Hippocampal formation (tissue), 2 donors: ENCODE results near the gene ANKRD10.
"Not testable (repeated sequence)": the region's sequence is repeated elsewhere in the genome, so short reads cannot be mapped to it uniquely, and the experiment has no call there.

Experiments used
- DNase-seq, 2 donors: peaks; one replicate each; lab custom pipeline; 2025; lab: John Stamatoyannopoulos, UW

ANKRD10 gene

DNA sequence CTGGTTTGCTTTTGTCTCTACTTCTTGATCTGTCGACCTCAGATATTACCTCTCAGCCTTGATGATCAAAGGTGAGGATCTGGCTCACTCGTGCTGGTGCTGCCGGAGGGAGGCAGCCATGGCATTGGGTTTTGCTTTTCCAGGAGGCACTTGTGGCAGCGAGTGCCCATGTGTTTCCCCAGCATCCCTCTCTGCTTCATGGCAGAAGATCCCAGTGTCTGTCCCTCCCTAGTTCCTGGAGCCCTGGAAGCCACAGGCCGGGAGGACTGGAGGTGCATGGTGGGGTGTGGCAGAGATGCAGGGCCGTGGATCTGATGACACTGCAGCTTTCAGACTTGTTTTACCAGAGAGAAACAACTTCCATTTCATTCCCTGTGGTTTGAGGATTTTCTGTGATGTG lies 47.5 kb downstream of the ANKRD10 start:
- no peak for DNase-seq

DNA sequence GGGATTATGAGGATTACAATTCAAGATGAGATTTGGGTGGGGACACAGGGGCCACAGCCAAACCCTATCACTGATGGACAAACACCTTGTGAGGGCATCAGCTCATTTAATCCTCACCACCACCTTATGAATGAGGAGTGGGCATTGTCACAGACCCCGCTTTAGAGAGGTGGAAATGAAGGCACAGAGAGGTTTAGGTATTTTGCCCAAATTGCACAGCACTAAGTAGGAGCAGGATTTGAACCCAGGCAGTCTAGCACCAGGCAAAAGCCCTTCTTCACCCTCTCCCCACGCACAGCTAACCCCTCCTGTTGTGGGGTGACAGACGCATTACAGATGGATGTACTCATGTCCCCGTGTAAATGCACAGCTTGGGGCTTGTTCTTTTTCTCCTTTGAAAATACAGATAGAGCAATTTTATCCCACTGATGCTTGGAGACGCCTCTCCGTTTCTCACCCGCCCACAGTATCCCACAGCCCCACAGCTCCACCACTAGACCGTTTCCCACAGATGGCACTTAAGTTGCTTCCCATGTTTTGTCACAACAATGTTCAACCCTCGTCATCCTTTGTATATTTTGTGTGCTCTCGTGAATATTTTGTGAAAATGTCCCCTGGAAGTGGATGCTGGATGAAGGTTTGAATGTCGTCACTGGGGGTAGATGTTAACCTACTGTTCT lies 48.2 kb downstream of the ANKRD10 start:
- DNase-seq, result no peak

DNA sequence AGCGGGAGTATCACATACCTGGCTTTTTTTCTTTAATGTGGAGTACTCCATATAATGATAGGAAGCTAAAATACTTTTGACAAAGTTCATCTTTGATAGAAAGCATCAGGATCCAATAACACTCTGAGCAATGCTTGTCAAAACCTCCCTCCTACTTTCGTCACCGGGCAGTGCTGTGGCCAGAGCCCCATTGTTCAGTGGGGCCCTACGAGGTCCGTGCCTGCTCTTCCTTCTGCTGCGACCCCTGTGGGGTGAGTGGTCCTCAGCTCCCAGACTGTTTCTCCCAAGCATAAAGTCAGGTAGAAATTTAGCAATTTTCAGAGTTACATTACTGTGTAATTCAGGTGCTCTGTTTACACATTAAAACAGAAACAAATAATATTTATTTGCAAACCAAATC lies 51.2 kb downstream of the ANKRD10 start:
- DNase-seq, result no peak

DNA sequence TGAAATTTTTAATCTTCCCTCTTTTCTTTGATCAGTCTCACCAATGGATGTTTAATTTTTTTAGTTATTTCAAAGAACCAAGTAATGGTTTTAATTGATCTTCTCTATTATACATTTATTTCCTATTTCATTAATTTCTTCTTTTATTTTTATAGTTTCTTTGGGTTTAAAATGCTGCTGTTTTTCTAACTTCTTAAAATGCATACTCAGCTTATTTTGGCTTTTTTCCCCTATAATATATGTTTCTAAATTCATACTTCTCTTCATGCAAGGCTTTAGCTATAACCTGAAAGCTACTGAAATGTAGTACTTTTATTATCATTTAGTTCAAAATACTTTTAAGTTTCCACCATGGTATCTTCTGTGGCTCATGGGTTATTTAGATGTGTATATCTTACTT lies 53.9 kb downstream of the ANKRD10 start:
- no peak for DNase-seq

DNA sequence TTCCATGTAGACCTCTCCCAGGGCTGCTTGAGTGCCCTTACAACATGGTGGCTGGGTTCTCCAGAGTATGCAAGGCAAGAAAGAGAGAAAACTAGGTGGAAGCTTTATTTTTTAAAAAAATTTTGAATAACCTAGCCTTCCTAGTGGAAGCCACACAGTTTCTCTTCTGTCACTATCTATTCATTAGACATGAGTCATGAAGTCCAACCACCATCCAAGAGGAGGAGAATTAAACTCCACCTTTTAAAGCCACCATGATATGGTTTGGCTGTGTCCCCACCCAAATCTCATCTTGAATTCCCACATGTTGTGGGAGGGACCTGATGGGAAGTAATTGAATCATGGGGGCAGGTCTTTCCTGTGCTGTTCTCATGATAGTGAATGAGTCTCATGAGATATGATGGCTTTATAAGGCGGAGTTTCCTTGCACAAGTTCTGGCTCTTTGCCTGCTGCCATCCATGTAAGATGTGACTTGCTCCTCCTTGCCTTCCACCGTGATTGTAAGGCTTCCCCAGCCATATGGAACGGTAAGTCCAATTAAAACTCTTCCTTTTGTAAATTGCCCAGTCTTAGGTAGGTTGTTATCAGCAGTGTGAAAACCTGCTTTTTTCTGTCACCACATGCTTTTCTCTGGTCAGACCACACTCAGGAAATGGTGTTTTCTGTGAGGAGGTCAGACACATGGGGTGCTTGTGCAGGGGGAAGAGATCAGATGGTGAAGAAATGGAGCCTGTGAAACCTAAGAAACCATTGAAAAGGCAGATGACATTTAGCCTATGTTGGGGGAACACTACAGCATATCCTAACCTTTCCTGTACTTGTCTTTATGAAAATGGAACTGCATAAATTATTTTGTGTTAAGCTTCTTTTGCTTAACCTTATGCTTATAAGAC lies 57.7 kb downstream of the ANKRD10 start:
- no peak for DNase-seq

DNA sequence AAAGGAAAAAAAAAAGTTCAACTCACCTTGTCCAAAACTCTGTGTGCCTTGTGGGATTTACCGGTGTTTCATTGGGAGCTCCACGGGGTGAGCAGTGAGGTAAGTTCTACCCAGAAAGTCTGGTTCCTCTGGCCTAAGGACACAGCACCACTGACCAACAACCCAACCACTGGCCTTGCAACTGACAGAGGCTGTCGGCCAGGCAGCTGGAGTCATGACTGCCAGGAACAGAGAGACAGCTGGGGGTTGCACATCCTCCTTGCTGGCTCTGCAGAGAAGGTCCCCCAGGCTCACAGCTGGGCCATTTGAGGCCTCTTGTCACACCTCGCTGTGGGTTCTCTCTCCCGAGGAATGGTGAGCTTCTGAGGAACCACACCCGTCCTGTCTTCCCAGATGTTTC lies 59.5 kb downstream of the ANKRD10 start:
- DNase-seq, result no peak

DNA sequence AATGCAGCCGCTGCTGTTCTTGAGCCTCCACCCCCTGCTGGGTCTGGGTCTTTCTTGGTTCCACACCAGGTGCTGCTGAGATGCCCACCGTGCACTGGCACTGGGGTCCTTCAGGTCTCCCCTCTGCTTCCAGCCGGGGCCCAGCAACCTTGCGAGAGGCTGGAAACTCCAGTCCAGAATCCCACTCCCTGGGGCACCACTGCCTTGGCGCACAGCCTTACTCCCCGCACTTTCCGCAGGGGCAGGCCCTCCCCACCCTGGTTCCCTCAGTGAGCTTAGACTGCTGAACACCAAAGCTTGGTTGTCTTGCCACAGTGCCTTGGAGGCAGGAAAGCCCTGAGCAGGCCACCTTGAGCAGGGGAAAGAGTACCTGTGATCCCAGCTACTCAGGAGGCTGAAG lies 60.0 kb downstream of the ANKRD10 start:
- no peak for DNase-seq

DNA sequence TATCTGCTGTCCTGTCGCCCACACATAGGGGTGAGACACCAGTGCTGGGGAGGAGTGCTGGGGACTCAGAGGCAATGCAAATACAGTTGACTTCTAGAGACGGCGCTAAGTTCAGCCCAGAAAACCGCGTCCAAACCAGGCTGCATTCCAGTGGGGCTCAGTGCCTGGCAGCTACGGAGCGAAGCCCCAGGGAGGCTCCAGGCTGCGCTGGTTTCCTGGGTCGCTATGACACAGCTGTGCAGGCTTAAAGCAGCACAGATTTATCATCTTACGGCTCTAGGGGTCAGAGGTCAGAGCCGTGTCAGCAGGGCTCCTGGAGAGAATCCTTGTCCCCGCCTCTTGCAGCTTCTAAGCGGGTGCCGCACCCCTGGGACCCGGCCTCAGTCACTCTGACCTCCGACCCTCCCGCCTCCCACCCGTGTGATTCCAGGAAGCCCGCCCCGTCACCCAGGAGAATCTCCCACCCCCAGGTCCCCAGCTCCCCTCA lies 61.6 kb downstream of the ANKRD10 start:
- no peak for DNase-seq

DNA sequence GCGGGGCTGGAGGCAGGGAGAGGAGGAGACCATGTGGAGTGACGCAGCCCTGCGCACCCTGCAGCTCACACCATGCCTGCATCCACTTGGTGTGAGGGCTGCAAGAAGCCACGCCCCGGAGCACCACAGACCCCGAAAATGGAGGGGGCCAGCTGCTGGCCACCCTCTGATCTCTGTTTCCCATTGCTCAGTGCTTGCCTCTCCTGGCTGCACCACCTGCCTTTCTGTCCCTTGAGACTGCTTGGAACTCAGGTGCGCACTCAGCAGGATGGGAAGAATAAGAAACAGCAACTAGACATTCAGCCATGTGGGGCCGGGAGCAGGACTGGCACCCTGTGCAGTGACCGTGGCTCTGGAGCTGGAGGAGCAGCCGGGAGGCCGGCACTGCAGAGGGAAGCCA lies 64.0 kb downstream of the ANKRD10 start:
- no peak for DNase-seq

DNA sequence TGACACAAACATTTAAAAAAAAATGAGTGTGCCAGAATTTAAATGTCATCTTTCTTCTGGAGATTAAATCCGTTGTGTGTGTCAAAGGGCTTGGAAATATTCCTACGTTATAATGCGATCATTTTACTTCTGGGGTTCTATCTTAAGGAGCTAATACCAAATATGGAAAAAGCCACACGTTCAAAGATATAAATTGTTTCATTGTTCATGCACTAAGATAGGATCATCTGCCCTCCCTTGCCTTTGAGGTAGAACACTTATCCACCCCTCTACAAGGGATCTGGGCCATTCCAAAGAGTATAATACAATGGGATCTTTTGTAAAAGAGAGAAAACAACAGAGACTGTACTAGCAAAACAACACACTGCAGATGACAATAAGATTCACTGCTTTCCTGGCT lies 64.9 kb downstream of the ANKRD10 start:
- no peak for DNase-seq

DNA sequence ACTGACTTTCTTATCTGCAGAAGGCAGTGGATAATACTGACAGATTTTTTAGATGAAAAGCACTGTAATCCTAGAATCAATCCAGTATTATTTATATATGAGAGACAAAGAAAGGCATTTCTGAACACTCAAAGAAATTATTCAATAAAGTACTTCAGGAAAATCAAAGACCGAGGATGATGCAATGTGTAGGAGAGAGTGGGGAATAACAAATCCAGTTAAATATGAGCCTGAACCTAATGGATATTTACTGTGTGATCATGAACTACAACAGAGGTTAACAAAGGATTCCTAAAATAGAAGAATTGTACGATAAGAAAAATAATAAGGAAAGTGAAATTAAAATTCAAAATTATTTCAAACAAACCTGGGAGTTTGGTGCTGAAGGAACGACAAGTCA lies 69.3 kb downstream of the ANKRD10 start:
- no peak for DNase-seq

DNA sequence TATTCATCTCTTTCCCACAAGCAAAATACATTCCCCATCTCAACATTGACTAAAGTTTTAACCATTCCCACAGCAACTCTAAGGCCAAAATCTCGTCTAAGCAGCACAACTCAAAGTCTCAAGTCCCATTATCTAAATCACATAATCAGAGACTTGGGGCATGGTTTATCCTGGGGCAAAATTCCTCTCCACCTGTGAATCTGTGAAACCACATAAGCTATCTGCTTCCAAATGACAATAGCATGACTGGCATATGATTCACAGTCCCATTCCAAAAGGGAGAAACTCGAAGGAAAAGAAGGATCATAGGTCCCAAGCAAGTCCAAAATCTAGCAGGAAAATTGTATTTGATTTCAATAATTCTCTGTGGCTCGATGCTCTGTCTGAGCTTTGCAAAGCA lies 73.0 kb downstream of the ANKRD10 start:
- no peak for DNase-seq

DNA sequence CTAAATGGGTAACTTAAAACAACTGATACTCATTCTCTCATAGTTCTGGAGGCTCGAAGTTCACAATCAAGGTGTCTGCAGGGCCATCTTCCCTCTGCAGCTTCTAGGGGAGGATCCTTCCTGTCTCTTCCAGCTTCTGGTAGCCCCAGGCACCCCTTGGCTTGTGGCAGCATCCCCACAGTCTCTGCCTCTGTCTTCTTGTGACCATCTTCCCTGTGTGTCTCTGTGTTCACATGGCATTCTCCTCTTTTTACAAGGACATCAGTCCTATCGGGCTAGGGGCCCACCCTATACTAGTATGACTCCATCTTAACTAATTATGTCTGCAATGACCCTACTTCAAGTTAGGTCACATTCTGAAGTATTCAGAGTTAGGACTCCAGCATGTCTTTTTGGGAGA lies 73.5 kb downstream of the ANKRD10 start:
- no peak for DNase-seq

DNA sequence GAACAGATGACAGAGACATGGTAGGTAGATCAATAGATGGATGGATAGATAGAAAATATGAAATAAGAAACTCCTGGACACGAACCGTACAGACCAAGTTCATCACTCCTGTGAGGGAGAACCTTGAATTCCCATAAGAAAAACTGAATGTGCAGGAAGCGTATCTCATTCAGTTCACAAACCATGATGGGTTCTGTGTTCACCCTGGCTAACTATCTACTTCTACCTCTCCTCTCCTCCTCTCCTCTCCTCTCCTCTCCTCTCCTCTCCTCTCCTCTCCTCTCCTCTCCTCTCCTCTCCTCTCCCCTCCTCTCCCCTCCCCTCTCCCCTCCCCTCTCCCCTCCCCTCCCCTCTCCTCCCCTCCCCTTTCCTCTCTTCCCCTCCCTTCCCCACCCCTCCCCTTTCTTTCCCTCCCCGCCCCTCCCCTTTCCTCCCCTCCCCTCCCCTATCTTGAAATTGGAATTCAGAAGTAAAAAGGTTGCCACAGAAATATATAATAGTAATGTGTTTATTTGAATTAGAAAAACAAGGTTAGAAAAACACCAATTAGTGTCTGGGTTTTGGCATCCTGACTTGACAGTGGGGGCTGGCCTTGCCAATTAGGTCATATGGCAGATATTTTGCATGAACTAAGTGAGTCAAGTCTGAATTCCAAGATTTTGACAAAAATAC lies 75.9 kb downstream of the ANKRD10 start:
- DNase-seq, result no peak

DNA sequence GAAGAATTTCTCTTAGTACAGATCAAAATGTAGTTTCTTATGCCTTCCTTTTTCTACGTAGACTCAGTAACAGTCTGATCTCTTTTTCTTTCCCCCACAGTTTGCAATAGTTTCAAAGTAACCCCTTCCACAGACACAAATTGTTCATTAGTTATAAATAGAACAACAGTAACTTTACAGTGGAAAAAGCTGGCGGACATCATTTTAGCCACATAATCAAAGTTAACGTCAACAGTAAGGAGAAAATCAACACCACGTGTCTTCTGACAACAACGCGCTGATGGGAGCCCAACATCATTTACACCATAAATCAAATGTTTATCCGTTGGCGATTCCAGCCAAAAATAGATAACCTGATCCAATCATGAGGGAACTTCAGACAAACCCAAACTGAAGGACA lies 76.8 kb downstream of the ANKRD10 start:
- no peak for DNase-seq

DNA sequence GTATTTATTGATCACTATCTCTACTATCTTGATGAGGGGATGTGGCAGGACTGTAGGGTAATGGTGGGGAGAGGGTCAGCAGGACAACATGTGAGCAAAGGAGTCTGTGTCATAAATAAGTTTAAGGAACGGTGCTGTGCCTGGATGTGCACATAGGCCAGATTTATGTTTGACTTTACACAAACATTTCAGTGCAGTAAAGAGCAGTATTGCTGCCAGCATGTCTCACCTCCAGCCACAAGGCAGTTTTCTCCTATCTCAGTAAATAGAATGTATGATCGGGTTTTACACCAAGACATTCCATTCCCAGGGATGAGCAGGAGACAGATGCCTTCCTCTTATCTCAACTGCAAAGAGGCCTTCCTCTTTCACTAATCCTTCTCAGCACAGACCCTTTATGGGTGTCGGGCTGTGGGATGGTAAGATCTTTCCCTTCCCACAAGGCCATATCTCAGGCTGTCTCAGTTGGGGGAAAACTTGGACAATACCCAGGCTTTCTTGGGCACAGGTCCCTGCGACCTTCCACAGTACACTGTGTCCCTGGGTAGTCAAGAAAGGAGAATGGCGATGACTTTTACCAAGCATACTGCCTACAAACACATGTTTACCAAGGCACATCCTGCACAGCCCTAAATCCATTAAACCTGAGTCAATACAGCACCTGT lies 77.3 kb downstream of the ANKRD10 start:
- DNase-seq, result not testable (repeated sequence)

DNA sequence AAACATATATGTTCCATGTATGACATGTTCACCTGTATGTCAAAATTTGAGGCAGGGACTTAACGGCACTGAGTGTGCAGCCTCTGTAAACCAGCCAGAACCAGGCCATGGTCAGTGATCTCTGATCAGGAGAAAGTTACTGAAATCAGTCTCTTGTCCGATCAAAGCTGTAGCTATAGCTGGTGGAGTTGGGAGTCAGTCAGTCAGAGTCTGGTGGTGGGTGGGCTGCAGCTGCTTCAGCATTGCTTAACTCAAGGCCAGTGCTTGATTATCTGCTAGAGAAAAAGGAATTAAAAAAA lies 78.3 kb downstream of the ANKRD10 start:
- DNase-seq, result no peak

DNA sequence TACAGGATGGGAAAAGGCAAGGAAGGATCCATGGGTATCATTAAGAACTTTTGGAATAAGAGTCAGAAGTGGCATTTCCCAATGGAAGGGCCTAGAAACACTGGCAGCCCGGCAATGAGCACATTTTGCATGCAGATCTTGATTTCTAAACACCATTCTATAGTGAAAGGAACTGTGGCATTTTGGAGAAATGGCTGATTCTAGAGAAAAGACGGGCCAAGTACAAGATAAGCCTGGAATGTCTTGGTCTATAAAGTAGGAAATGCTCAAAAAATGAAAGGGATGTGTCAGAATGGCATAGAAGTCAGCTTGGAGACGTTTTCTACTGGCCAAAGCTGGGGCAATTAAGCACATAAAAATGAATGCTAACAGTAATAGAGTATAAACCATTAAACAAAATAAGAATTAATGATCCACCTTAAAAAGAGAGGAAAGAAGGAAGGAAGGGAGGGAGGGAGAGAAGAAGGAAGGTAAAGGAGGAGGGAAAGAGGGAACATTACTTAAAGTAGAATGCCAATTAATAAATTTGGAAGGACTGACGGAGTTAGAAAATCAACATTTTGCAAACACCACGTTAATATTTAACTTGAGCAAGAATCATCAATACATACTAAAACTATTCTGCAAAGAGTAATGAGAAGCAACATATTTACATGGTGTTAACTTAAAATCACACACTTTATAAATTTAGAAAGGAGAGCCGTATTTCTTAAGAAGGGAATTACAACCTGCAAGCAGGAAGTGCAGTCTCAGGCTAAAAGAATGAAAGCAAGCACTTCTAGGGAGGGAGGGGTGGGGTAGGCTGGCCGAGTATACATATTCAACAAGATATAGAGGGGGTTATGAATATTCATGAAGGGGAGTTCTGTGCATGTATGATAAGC lies 78.9 kb downstream of the ANKRD10 start:
- DNase-seq, result no peak

DNA sequence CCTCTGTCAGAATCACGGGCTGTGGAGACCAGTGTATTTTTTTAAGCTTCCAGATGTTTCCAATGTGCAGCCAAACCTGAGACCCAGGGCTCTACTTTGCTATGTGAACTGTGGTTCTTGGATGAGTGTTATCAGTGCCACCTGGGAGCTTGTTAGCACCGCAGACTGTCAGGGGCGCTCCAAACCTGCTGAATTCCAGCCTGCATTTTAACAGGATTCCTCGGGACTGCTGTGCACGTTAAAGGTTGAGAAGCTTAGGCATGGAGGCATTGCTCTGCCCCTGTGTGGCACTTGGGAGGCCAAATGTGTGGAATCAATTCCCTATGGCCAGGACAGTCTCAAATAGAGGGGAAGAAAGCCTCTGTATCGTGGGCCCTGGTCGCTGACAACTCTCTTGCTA lies 80.3 kb downstream of the ANKRD10 start:
- DNase-seq, result no peak

DNA sequence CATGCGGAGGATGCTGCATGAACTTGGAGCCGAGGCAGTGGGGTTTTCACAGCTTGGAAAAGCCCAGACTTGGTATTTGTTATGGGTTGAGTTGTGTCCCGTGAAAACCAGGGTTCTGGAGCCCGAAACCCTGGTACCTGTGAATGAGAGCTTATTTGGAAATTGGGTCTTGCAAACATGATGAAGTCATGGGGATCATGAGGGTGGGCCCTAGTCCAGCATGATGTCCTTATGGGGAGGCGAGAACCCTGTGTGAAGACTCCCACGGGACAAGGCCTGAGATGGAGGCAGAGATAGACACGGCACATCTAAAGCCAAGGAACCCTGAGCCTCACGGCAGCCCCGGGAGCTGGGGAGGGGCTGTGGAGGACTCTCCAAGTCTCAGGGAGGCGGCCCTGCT lies 82.3 kb downstream of the ANKRD10 start:
- DNase-seq, result no peak

DNA sequence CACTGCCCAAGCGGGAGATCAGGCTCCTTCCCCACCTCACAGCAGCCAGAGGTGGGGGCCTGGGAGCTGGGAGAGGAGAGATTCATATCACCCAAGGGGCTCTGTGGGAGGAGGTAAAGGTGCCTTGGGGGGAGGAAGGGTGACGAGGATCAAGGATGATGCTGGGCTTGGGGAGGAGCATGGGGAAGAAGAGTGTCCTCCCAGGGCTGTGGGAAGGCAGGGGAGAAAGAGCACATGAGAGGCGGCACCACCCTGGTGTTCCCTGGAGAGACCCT lies 82.7 kb downstream of the ANKRD10 start:
- no peak for DNase-seq
